CD4-positive, alpha-beta T cell (primary cell): ENCODE measurements around the gene ZNHIT1. TPM values are rescaled to one million over a fixed set of nuclear protein-coding genes. Genes with fewer than 3 reads are reported as not detected.
A peak's percentile ranks its signal among the peaks of the same experiment; 100 is the strongest.
"Not testable (repeated sequence)": the region's sequence is repeated elsewhere in the genome, so short reads cannot be mapped to it uniquely, and the experiment has no call there.

Experiments
- ATAC-seq: fragments of 200-7000 bp; cut with Tn5 transposase; one replicate; pipeline ENCODE4 v1.10.0; 2022; ENCODE audit warnings: mild to moderate bottlenecking; ENCODE audit not compliant: poor library complexity
- CTCF ChIA-PET: fragments of 350-600 bp; sonication (Branson Sonifier 250); formaldehyde crosslinking; loops from one replicate; lab custom pipeline; 2021; ENCODE audit warnings: antibody characterized with exemption, inconsistent platforms; lab: Charles Lee
- POLR2A ChIA-PET: fragments of 350-600 bp; sonication (Branson Sonifier 250); formaldehyde crosslinking; loops from one replicate; lab custom pipeline; 2021; ENCODE audit warnings: antibody characterized with exemption, inconsistent platforms; lab: Charles Lee
- DNase-seq, 14 experiments: peaks; one replicate each; pipeline ENCODE4 v3.0.0-alpha.2; 2013 to 2020; ENCODE audit warnings: mixed read lengths in 2 of 14
- H3K27ac ChIP-seq, 2 donors: one replicate each; pipeline versions ENCODE4 v1.5.1 to v1.7.0; 2013; ENCODE audit warnings: low read length in 2 of 2, low read depth in 1 of 2, mild to moderate bottlenecking in 1 of 2
- H3K27me3 ChIP-seq, 2 experiments: 1 replicate in 1 of 2; 2 replicates in 1 of 2; pipeline versions ENCODE4 v1.6.1 to v1.7.0; 2013; ENCODE audit warnings: low read length in 2 of 2, control low read depth in 1 of 2, mild to moderate bottlenecking in 1 of 2, moderate library complexity in 1 of 2; ENCODE audit not compliant: insufficient read depth in 2 of 2, control insufficient read depth in 1 of 2
- H3K36me3 ChIP-seq: one replicate; pipeline ENCODE4 v1.6.1; 2013; ENCODE audit warnings: low read length, control low read depth; ENCODE audit not compliant: insufficient read depth
- H3K4me1 ChIP-seq: one replicate; pipeline ENCODE4 v1.6.1; 2013; ENCODE audit warnings: low read length, control low read depth; ENCODE audit not compliant: insufficient read depth
- H3K4me3 ChIP-seq: one replicate; pipeline ENCODE4 v1.5.1; 2013; ENCODE audit warnings: mild to moderate bottlenecking, low read length, moderate library complexity
- H3K9me3 ChIP-seq, 2 experiments: 1 replicate in 1 of 2; 2 replicates in 1 of 2; pipeline versions ENCODE4 v1.6.1 to v1.7.0; 2013; ENCODE audit warnings: low read length in 2 of 2, mild to moderate bottlenecking in 2 of 2, control low read depth in 1 of 2, moderate library complexity in 1 of 2; ENCODE audit not compliant: control insufficient read depth in 1 of 2, insufficient read depth in 1 of 2
- H3K27ac Mint-ChIP-seq: one replicate; pipeline ENCODE4 v1.8.0; 2020; ENCODE audit warnings: mixed read lengths
- H3K27me3 Mint-ChIP-seq: one replicate; pipeline ENCODE4 v1.8.0; 2021; ENCODE audit warnings: mixed read lengths
- H3K36me3 Mint-ChIP-seq: one replicate; pipeline ENCODE4 v1.8.0; 2021; ENCODE audit warnings: low read depth, mixed read lengths
- H3K4me1 Mint-ChIP-seq: one replicate; pipeline ENCODE4 v1.8.0; 2021; ENCODE audit warnings: low read depth, mixed read lengths
- H3K4me3 Mint-ChIP-seq: one replicate; pipeline ENCODE4 v1.8.0; 2020; ENCODE audit warnings: mild to moderate bottlenecking, mixed read lengths
- H3K9me3 Mint-ChIP-seq: one replicate; pipeline ENCODE4 v1.8.0; 2020; ENCODE audit warnings: mixed read lengths
- CTCF ChIP-seq: fragments of 200-600 bp; IDR thresholded peaks from one replicate; pipeline ENCODE4 v1.8.0; 2022; ENCODE audit warnings: antibody characterized with exemption, mild to moderate bottlenecking
- intact Hi-C, 2 experiments: fragments of 100-400 bp; cut with DNase I in 1 of 2; cut with micrococcal nuclease in 1 of 2; formaldehyde crosslinking; loops; one replicate each; pipeline versions ENCODE4 v1.15.1 to v1.9.0; 2023 to 2025; cut with DNase I, micrococcal nuclease
- total RNA-seq, 174 experiments: library from RNA in 2 of 174; stranded (reverse) in 2 of 174; gene quantifications; one replicate each; pipeline ENCODE4 v1.2.3 and lab custom pipeline; 2021 to 2026

Gene ZNHIT1
- total RNA-seq, 2 experiments from 2014 or later: 28.4 to 30.6 TPM

DNA sequence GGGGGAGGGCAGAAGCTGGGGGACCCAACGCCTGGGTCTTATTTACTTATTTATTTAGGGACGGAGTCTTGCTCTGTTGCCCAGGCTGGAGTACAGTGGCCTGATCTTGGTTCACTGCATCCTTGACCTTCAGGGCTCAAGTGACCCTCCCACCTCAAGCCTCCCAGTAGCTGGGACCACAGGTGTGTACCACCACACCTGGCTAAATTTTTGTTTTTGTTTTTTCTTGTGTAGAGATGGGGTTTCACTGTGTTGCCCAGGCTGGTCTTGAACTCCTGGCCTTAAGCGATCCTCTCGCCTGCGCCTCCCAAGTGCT lies 15.4 kb upstream of the ZNHIT1 start:
- Histone ChIP-seq H3K27me3 (peaks cover 18 to 24% of the 10 kb centered on the region in 2 experiments), H3K36me3 (no peaks in the 10 kb centered on the region), H3K4me3 (no peak overlapping the region), H3K27ac (no peak overlapping the region), H3K4me1 (peaks cover 37% of the 10 kb centered on the region), H3K9me3 (peaks cover 0 to 13% of the 10 kb centered on the region in 2 experiments)
- Mint-ChIP-seq H3K27ac (no peak overlapping the region), H3K36me3 (peaks cover 4% of the 10 kb centered on the region), H3K27me3 (peaks cover 36% of the 10 kb centered on the region), H3K4me1 (peaks cover 15% of the 10 kb centered on the region), H3K9me3 (no peaks in the 10 kb centered on the region), H3K4me3 (no peak overlapping the region)
- intact Hi-C loops: no loop called here
- no peak for DNase-seq
- ATAC-seq: no peak
- ChIA-PET POLR2A (interaction anchor here (1.4 kb wide), 1 partner anchor 15 kb away, joined by 4 read pairs; the partner anchor contains the start of gene ZNHIT1), CTCF (interaction anchor here (0.5 to 2.6 kb wide), 2 partner anchors 10 to 304 kb away, joined by 3 to 7 read pairs; no protein-coding TSS in a partner anchor)
- no peak for TF ChIP-seq CTCF

DNA sequence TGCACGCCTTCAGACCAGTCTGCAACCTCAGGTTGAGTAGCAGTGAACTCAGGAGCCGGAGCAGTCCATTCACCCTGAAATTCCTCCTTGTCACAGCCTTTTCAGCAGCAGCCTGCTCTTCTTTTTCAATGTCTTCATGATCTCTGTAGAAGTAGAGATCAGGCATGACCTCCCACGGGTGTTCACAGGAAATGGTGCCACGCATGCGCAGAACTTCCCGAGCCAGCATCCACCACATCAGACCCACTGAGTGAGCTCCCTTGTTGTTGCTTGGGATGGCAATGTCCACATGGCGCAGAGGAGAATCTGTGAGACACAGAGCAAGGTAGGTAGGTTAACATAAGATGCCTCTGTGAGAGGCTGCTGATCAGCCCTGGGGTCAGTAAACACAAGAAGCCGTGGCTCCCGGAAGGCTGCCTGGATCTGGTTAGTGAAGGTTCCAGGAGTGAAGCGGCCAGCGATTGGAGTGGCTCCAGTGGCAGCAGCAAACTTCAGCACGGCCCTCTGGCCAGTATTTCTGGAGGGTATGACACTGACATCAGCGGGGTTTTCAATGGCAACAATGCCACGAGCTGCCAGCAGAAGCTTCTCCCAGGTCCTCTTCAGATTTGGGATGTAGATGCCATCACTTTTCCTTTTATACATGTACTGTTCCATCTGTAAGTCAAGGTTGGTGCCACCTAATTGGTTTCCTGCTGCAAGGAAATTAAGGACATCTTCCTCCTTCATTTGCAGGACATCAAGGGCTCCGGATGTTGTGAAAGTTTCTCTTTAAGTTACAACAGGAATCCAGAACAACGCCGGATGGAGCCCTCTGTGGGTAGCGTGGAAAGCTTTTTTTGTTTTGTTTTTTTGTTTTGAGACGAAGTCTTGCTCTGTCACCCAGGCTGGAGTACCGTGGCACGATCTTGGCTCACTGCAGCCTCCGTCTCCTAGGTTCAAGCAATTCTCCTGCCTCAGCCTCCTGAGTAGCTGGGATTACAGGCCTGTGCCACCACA lies 13.9 kb upstream of the ZNHIT1 start:
- Histone ChIP-seq H3K27me3 (peaks cover 18 to 24% of the 10 kb centered on the region in 2 experiments), H3K9me3 (peaks cover 0 to 13% of the 10 kb centered on the region in 2 experiments), H3K4me1 (peaks cover 37% of the 10 kb centered on the region), H3K4me3 (peak overlapping the region; percentile 30)
- peaks cover 15% of the 10 kb centered on the region for H3K4me1 Mint-ChIP-seq
- peak overlapping the region; percentile 84 for H3K4me3 Mint-ChIP-seq
- intact Hi-C loops, H3K36me3 ChIP-seq, H3K9me3 Mint-ChIP-seq, H3K27ac ChIP-seq: not testable (repeated sequence)
- DNase-seq: peak in 11 of 14 experiments; percentile 6 to 50 (median 32)
- peak overlapping the region; percentile 81 for H3K27ac Mint-ChIP-seq
- ChIA-PET CTCF (interaction anchor here (1.2 to 2.6 kb wide), 3 partner anchors 11 to 79 kb away, joined by 3 to 7 read pairs (median 4); no protein-coding TSS in a partner anchor), POLR2A (interaction anchor here (0.9 to 1.9 kb wide), 3 partner anchors 12 to 117 kb away, joined by 3 to 11 read pairs (median 3); partner anchors contain the start of genes IFT22, PLOD3 and ZNHIT1)
- peaks cover 16% of the 10 kb centered on the region for H3K36me3 Mint-ChIP-seq
- peak; percentile 37 for ATAC-seq
- peaks cover 31% of the 10 kb centered on the region for H3K27me3 Mint-ChIP-seq

DNA sequence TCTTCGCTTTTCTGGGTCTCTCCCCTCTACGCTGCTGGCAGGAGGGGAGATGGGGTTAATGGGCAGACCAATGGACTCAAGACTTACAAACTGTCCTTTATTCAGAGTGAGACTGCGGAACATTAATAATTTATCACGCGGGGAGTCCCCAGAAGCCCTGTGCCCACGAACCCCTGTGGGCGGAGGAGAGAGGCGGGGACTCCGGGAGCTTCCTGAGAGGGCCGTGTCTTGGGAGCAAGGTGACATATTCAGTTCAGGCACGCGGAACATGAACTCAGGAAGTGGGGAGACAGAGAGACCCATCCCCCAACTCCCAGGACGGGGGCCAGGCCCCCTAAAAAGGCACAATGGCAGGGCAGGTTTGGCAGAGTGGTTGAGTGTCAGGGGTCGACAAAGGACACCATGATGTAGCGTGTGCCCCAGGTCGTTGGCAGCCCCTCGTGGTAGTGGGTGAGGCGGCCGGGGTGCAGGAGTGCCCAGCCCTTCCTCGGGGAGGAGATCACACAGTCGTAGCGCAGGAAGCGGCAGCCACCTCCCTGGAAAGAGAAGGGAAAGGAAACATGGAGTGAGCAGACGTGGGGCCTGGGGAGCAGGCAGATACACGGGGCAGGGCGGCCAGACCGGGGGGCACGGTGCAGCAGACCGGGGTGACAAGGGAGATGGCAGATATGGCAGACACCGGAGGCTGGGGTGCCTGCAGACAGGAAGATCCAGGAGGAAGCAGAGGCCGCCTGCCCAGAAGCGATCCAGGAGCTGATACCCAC lies 11.9 kb upstream of the ZNHIT1 start:
- POLR2A ChIA-PET: no interaction called here
- intact Hi-C loops: no loop called here

More for the DNA sequence above, 11.9 kb upstream of the ZNHIT1 start:
- peaks cover 32% of the 10 kb centered on the region for H3K4me1 ChIP-seq
- TF ChIP-seq CTCF: no peak
- no peak overlapping the region for H3K27ac Mint-ChIP-seq
- ATAC-seq (no peak), DNase-seq (no peak)
- CTCF ChIA-PET: interaction anchor here (1.5 kb wide), 1 partner anchor 38 kb away, joined by 4 read pairs; no protein-coding TSS in a partner anchor
- H3K9me3 ChIP-seq: peaks cover 0 to 11% of the 10 kb centered on the region in 2 experiments
- no peak overlapping the region for H3K4me3 Mint-ChIP-seq
- H3K36me3 Mint-ChIP-seq: peaks cover 23% of the 10 kb centered on the region
- H3K4me1 Mint-ChIP-seq: peaks cover 10% of the 10 kb centered on the region
- H3K4me3 ChIP-seq: no peak overlapping the region
- no peak overlapping the region for H3K27ac ChIP-seq
- H3K27me3 Mint-ChIP-seq: peaks cover 18% of the 10 kb centered on the region
- peaks cover 12% of the 10 kb centered on the region for H3K36me3 ChIP-seq
- no peaks in the 10 kb centered on the region for H3K9me3 Mint-ChIP-seq
- peaks cover 7 to 15% of the 10 kb centered on the region in 2 experiments for H3K27me3 ChIP-seq
